CD14-positive monocyte (primary cell): ENCODE data around the gene PAXX. TPM values are rescaled to one million over a fixed set of nuclear protein-coding genes. Genes with fewer than 3 reads are reported as not detected.

Source experiments
- DNase-seq, 3 donors: peaks; one replicate each; pipeline ENCODE4 v3.0.0-alpha.2; 2011 to 2022
- H2AFZ ChIP-seq: 2 replicates; pipeline ENCODE4 v1.6.0; 2012; ENCODE audit warnings: mild to moderate bottlenecking, low read depth, low read length, inconsistent platforms; ENCODE audit not compliant: insufficient read depth, poor library complexity, severe bottlenecking
- H3K27ac ChIP-seq, 2 donors: 1 replicate in 1 of 2; 2 replicates in 1 of 2; pipeline ENCODE4 v1.5.1; 2012 to 2013; ENCODE audit warnings: low read length in 2 of 2, control low read depth in 1 of 2, inconsistent platforms in 1 of 2, low read depth in 1 of 2, mild to moderate bottlenecking in 1 of 2
- H3K27me3 ChIP-seq, 2 donors: one replicate each; pipeline versions ENCODE4 v1.6.0 to v1.6.1; 2011 to 2013; ENCODE audit warnings: low read length in 2 of 2; ENCODE audit not compliant: control insufficient read depth in 2 of 2, insufficient read depth in 2 of 2
- H3K36me3 ChIP-seq, 2 donors: replicated peaks in 1 of 2; 1 replicate in 1 of 2; 2 replicates in 1 of 2; pipeline versions ENCODE4 v1.5.1 to v1.6.1; 2012 to 2013; ENCODE audit warnings: low read length in 2 of 2, control low read depth in 1 of 2, inconsistent platforms in 1 of 2, mild to moderate bottlenecking in 1 of 2; ENCODE audit not compliant: insufficient read depth in 2 of 2, control insufficient read depth in 1 of 2
- H3K4me1 ChIP-seq, 2 donors: 1 replicate in 1 of 2; 2 replicates in 1 of 2; pipeline versions ENCODE4 v1.5.1 to v1.6.1; 2012 to 2013; ENCODE audit warnings: low read length in 2 of 2, control low read depth in 1 of 2, inconsistent platforms in 1 of 2, mild to moderate bottlenecking in 1 of 2, moderate library complexity in 1 of 2; ENCODE audit not compliant: insufficient read depth in 2 of 2, control insufficient read depth in 1 of 2
- H3K4me2 ChIP-seq: replicated peaks from 2 replicates; pipeline ENCODE3; 2012; ENCODE audit warnings: low read length, moderate library complexity, mild to moderate bottlenecking; ENCODE audit not compliant: poor library complexity, severe bottlenecking; ENCODE audit errors: extremely low read depth
- H3K4me3 ChIP-seq, 3 experiments: fragments of 200-600 bp in 1 of 3; sonication (generic) in 1 of 3; replicated peaks in 1 of 3; 1 replicate in 2 of 3; 2 replicates in 1 of 3; pipeline ENCODE4 v1.5.1; 2011 to 2013; ENCODE audit warnings: low read length in 3 of 3, mild to moderate bottlenecking in 3 of 3, control low read depth in 2 of 3, low read depth in 2 of 3, inconsistent platforms in 1 of 3, moderate library complexity in 1 of 3
- H3K79me2 ChIP-seq: 2 replicates; pipeline ENCODE4 v1.6.0; 2012; ENCODE audit warnings: mild to moderate bottlenecking, control low read depth, inconsistent platforms, low read length, moderate library complexity; ENCODE audit not compliant: insufficient read depth
- H3K9ac ChIP-seq: 2 replicates; pipeline ENCODE4 v1.6.0; 2017; ENCODE audit warnings: low read length, mild to moderate bottlenecking; ENCODE audit not compliant: insufficient read depth, poor library complexity, severe bottlenecking
- H3K9me3 ChIP-seq, 2 donors: replicated peaks in 1 of 2; 1 replicate in 1 of 2; 2 replicates in 1 of 2; pipeline versions ENCODE4 v1.5.1 to v1.6.1; 2012 to 2013; ENCODE audit warnings: low read length in 2 of 2, control low read depth in 1 of 2; ENCODE audit not compliant: control insufficient read depth in 1 of 2, insufficient read depth in 1 of 2
- H4K20me1 ChIP-seq: 2 replicates; pipeline ENCODE4 v1.6.0; 2012; ENCODE audit warnings: mild to moderate bottlenecking, low read length, control low read depth, moderate library complexity; ENCODE audit not compliant: insufficient read depth
- H3K27ac Mint-ChIP-seq, 7 donors: one replicate each; pipeline ENCODE4 v1.8.0; 2020; ENCODE audit warnings: mild to moderate bottlenecking in 7 of 7, mixed read lengths in 7 of 7, moderate library complexity in 6 of 7, inconsistent platforms in 2 of 7
- H3K27me3 Mint-ChIP-seq, 3 donors: one replicate each; pipeline ENCODE4 v1.8.0; 2021 to 2022; ENCODE audit warnings: low read depth in 3 of 3, mild to moderate bottlenecking in 3 of 3, mixed read lengths in 3 of 3, moderate library complexity in 3 of 3, inconsistent platforms in 1 of 3
- H3K36me3 Mint-ChIP-seq, 2 donors: one replicate each; pipeline ENCODE4 v1.8.0; 2020; ENCODE audit warnings: mixed read lengths in 2 of 2, inconsistent platforms in 1 of 2, mild to moderate bottlenecking in 1 of 2
- H3K4me1 Mint-ChIP-seq: one replicate; pipeline ENCODE4 v1.8.0; 2020; ENCODE audit warnings: mild to moderate bottlenecking, mixed read lengths
- H3K4me3 Mint-ChIP-seq, 2 donors: one replicate each; pipeline ENCODE4 v1.8.0; 2020; ENCODE audit warnings: mild to moderate bottlenecking in 2 of 2, mixed read lengths in 2 of 2, moderate library complexity in 1 of 2
- H3K9me3 Mint-ChIP-seq, 7 donors: one replicate each; pipeline ENCODE4 v1.8.0; 2020 to 2022; ENCODE audit warnings: mixed read lengths in 7 of 7, mild to moderate bottlenecking in 6 of 7, moderate library complexity in 6 of 7, inconsistent platforms in 2 of 7
- CTCF ChIP-seq: fragments of 200-600 bp; IDR thresholded peaks from one replicate; pipeline ENCODE4 v1.8.0; 2022; ENCODE audit warnings: antibody characterized with exemption, mild to moderate bottlenecking
- WGBS: methylation state at CpG from one replicate; pipeline ENCODE4 v1.1.5; 2013; ENCODE audit warnings: missing lambda C conversion rate; ENCODE audit not compliant: insufficient coverage; 5-methylcytosine and 5-hydroxymethylcytosine counted together
- intact Hi-C, 2 donors: fragments of 100-400 bp; cut with micrococcal nuclease; formaldehyde crosslinking; loops; one replicate each; pipeline versions ENCODE4 v1.15.0 to v1.15.1; 2023
- polyA plus RNA-seq, 3 donors: library from polyadenylated mRNA; depleted of rRNA in 1 of 3; unstranded in 2 of 3; stranded (reverse) in 1 of 3; fragments of 300-500 nt in 2 of 3; fragments of >200 nt in 1 of 3; fragmentation: Illumina TruSeq in 2 of 3; gene quantifications; 1 replicate in 2 of 3; 2 replicates in 1 of 3; pipeline ENCODE4 v1.2.3, GENCODE V29; 2012 to 2021

Gene PAXX
- polyA plus RNA-seq, 3 donors, result 35.3 to 92.9 (median 40.7) TPM

DNA sequence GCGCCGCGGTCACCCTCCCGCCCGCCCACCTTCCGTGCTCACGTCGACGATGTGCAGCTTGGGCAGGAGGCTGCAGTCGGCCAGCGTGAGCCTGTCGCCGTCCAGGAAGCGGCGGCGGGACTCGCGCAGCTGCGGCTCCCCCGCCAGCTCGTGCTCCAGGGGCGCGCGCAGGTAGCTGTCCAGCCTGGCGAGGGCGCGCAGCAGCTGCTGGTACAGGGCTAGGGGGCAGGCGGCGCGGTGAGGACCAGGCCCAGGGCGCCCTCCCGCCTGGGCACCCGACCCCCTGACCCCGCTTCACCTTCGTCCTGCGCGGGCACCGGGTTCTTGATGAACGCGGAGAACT is 2.6 kb downstream of the PAXX start:
- no peak overlapping the region for H3K4me3 Mint-ChIP-seq
- intact Hi-C loops, result loop anchor here (5.0 kb wide), 1 partner anchor 37 kb away; the partner anchor contains the start of gene FUT7 (in 2 of the 2)

GRCh38 chr9:136995362-136995761 is 3.1 kb downstream of the PAXX start:
- no peak overlapping the region for H3K27ac Mint-ChIP-seq
- H3K4me3 Mint-ChIP-seq, result no peak overlapping the region
- peaks cover 10% of the 10 kb centered on the region in 2 donors for H3K36me3 Mint-ChIP-seq
- Histone ChIP-seq H3K4me1 (peaks cover 71 to 88% of the 10 kb centered on the region in 2 donors), H3K4me3 (no peak overlapping the region), H3K4me2 (no peak overlapping the region), H3K9me3 (no peaks in the 10 kb centered on the region), H4K20me1 (peaks cover 30% of the 10 kb centered on the region), H2AFZ (no peak overlapping the region), H3K27ac (no peak overlapping the region), H3K27me3 (peaks cover 0 to 41% of the 10 kb centered on the region in 2 donors), H3K36me3 (peaks cover 6 to 9% of the 10 kb centered on the region in 2 donors), H3K79me2 (peaks cover 20% of the 10 kb centered on the region), H3K9ac (no peak overlapping the region)
- no peak for TF ChIP-seq CTCF
- 58% methylated on average over 26 of the region's 30 CpGs for WGBS
- intact Hi-C loops, result loop anchor here in 1 of 2 donors (5.0 kb wide), 1 partner anchor 37 kb away; the partner anchor contains the start of gene FUT7
- no peak for DNase-seq
- peaks cover 0 to 17% (median under 1%) of the 10 kb centered on the region in 7 donors for H3K9me3 Mint-ChIP-seq
- peaks cover 70% of the 10 kb centered on the region for H3K4me1 Mint-ChIP-seq
- H3K27me3 Mint-ChIP-seq, result peaks cover 24 to 52% (median 40%) of the 10 kb centered on the region in 3 donors

More for the DNA sequence above, 2.6 kb downstream of the PAXX start:
- Histone ChIP-seq H3K9me3 (no peaks in the 10 kb centered on the region), H3K36me3 (peaks cover 6 to 9% of the 10 kb centered on the region in 2 donors), H3K27ac (no peak overlapping the region), H3K27me3 (peaks cover 0 to 41% of the 10 kb centered on the region in 2 donors), H3K4me2 (no peak overlapping the region), H2AFZ (no peak overlapping the region), H3K4me1 (peaks cover 66 to 83% of the 10 kb centered on the region in 2 donors), H4K20me1 (peaks cover 30% of the 10 kb centered on the region), H3K9ac (no peak overlapping the region), H3K79me2 (peaks cover 20% of the 10 kb centered on the region), H3K4me3 (no peak overlapping the region)
- TF ChIP-seq CTCF, result no peak
- peaks cover 65% of the 10 kb centered on the region for H3K4me1 Mint-ChIP-seq
- H3K36me3 Mint-ChIP-seq, result peaks cover 10% of the 10 kb centered on the region in 2 donors
- 36% methylated on average over 40 of the region's 40 CpGs for WGBS
- DNase-seq, result no peak
- H3K27me3 Mint-ChIP-seq, result peaks cover 24 to 56% (median 45%) of the 10 kb centered on the region in 3 donors
- H3K27ac Mint-ChIP-seq, result no peak overlapping the region
- peaks cover 0 to 17% (median 3%) of the 10 kb centered on the region in 7 donors for H3K9me3 Mint-ChIP-seq
